Measurements from ENCODE around the gene MLLT6.
A peak's percentile ranks its signal among the peaks of the same experiment; 100 is the strongest.

The MLLT6 gene

DNA sequence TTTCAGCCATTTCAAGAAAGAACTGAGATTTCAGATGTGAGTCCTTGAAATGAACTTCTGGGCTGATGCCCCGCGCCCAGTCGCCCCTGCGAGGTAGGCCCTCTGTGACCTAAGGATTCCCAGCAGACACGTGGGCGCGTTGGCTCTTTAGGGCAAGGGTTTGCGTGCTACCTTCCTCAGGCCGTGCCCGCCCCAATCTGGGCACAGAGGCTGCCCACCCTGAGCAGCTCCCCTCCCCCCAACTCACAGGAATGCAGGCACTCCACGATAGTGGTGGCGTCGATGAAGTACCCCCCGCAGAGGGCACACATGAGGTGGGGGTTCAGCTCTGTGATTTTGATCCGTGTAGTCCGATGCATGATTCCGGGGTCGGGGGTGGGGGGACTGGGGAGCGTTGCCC is 35.0 kb downstream of the MLLT6 start:
- Histone ChIP-seq H3K27me3 (ENCODE audit: insufficient read depth, low read length, poor library complexity, severe bottlenecking) (no peaks in the 10 kb centered on the region), H4K20me1 (ENCODE audit: insufficient read depth, low read length, poor library complexity, severe bottlenecking) (peaks cover 2% of the 10 kb centered on the region), H2AFZ (ENCODE audit: low read length) (no peak overlapping the region), H3K79me2 (ENCODE audit: insufficient read depth, low read length) (peaks cover 38% of the 10 kb centered on the region; the same call in 1 of the 2 replicates), H3K9me3 (ENCODE audit: insufficient read depth, low read depth, low read length) (no peaks in the 10 kb centered on the region), H3K9ac (ENCODE audit: low read depth, low read length, poor library complexity, severe bottlenecking) (no peak overlapping the region), H3K36me3 (ENCODE audit: insufficient read depth, low read length) (peaks cover 10% of the 10 kb centered on the region; the same call in 1 of the 2 replicates), H3K4me2 (ENCODE audit: low read depth, low read length, poor library complexity, severe bottlenecking) (no peak overlapping the region), H3K9me2 (replicated peaks; ENCODE audit: low read depth, low read length) (no peaks in the 10 kb centered on the region), H3K4me3 (ENCODE audit: low read length, poor library complexity, severe bottlenecking) (no peak overlapping the region), H3F3A (ENCODE audit: low read depth) (no peaks in the 10 kb centered on the region), H3K4me1 (ENCODE audit: insufficient read depth, low read length, poor library complexity, severe bottlenecking) (peaks cover 26% of the 10 kb centered on the region)
- TF ChIP-seq EZH2phosphoT487 (IDR thresholded peaks at IDR 0.05; ENCODE audit: borderline replicate concordance), result no peak
- TF ChIP-seq, protein P1, sequence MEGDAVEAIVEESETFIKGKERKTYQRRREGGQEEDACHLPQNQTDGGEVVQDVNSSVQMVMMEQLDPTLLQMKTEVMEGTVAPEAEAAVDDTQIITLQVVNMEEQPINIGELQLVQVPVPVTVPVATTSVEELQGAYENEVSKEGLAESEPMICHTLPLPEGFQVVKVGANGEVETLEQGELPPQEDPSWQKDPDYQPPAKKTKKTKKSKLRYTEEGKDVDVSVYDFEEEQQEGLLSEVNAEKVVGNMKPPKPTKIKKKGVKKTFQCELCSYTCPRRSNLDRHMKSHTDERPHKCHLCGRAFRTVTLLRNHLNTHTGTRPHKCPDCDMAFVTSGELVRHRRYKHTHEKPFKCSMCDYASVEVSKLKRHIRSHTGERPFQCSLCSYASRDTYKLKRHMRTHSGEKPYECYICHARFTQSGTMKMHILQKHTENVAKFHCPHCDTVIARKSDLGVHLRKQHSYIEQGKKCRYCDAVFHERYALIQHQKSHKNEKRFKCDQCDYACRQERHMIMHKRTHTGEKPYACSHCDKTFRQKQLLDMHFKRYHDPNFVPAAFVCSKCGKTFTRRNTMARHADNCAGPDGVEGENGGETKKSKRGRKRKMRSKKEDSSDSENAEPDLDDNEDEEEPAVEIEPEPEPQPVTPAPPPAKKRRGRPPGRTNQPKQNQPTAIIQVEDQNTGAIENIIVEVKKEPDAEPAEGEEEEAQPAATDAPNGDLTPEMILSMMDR (conservative IDR thresholded peaks at IDR 0.05; ENCODE audit: low read length), result no peak

DNA sequence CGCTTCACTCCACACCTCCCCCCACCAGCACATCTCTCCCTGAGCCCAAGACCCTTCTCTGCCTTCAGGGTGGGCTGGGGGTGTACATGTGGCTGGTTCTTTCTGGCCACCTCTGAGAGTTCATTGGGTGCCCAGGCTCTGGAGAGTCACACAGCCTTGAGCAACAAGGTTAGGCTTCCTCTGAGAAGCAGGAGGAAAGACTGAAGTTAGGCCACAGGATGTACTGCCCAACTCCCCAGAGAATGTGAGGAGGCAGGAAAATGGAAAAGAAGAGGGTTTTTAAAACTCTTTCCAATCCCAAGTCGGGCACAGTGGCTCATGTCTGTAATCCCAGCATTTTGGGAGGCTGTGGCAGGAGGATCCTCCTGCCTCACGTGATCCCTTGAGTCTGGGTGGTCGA is 35.7 kb downstream of the MLLT6 start:
- Histone ChIP-seq H3F3A (ENCODE audit: low read depth) (no peaks in the 10 kb centered on the region), H3K4me1 (ENCODE audit: insufficient read depth, low read length, poor library complexity, severe bottlenecking) (peaks cover 32% of the 10 kb centered on the region), H4K20me1 (ENCODE audit: insufficient read depth, low read length, poor library complexity, severe bottlenecking) (no peaks in the 10 kb centered on the region), H3K9me2 (replicated peaks; ENCODE audit: low read depth, low read length) (no peaks in the 10 kb centered on the region), H3K79me2 (ENCODE audit: insufficient read depth, low read length) (peaks cover 45% of the 10 kb centered on the region; the same call in 1 of the 2 replicates), H2AFZ (ENCODE audit: low read length) (no peak overlapping the region), H3K36me3 (ENCODE audit: insufficient read depth, low read length) (peaks cover 8% of the 10 kb centered on the region; the same call in 1 of the 2 replicates), H3K4me2 (ENCODE audit: low read depth, low read length, poor library complexity, severe bottlenecking) (no peak overlapping the region), H3K9me3 (ENCODE audit: insufficient read depth, low read depth, low read length) (no peaks in the 10 kb centered on the region), H3K4me3 (ENCODE audit: low read length, poor library complexity, severe bottlenecking) (no peak overlapping the region), H3K27me3 (ENCODE audit: insufficient read depth, low read length, poor library complexity, severe bottlenecking) (no peaks in the 10 kb centered on the region), H3K9ac (ENCODE audit: low read depth, low read length, poor library complexity, severe bottlenecking) (peak overlapping the region; percentile 38)
- TF ChIP-seq, protein P1 (conservative IDR thresholded peaks at IDR 0.05; ENCODE audit: low read length), result no peak
- TF ChIP-seq EZH2phosphoT487 (IDR thresholded peaks at IDR 0.05; ENCODE audit: borderline replicate concordance), result no peak

DNA sequence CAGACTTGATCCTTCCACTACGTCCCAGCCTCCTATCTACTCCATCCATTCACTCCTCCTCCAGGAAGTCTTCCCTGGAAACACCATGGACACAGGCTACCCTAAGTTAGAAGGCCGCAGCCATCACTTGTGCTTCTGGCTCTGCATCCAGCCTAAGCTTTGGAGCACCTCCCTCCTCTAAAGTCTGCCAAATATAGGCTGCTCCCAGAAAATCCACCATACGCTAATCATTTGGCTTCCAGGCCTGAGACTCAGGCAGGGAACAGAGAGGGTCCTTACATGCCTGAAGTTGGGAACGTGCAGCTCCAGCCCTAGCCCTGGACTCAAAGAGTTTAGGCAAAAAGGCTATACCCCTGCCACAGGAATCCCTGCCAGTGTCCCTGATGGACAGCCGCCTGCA is 36.4 kb downstream of the MLLT6 start:
- H3K79me2 ChIP-seq (ENCODE audit: insufficient read depth, low read length), result peaks cover 52% of the 10 kb centered on the region; the same call in 1 of the 2 replicates
- H3K27me3 ChIP-seq (ENCODE audit: insufficient read depth, low read length, poor library complexity, severe bottlenecking), result no peaks in the 10 kb centered on the region

More for the DNA sequence above, 36.4 kb downstream of the MLLT6 start:
- Histone ChIP-seq H3F3A (ENCODE audit: low read depth) (no peaks in the 10 kb centered on the region), H3K36me3 (ENCODE audit: insufficient read depth, low read length) (peaks cover 6% of the 10 kb centered on the region; the same call in 1 of the 2 replicates), H3K9me3 (ENCODE audit: insufficient read depth, low read depth, low read length) (no peaks in the 10 kb centered on the region), H3K9ac (ENCODE audit: low read depth, low read length, poor library complexity, severe bottlenecking) (peak overlapping the region; percentile 38), H3K4me1 (ENCODE audit: insufficient read depth, low read length, poor library complexity, severe bottlenecking) (peaks cover 39% of the 10 kb centered on the region), H3K4me3 (ENCODE audit: low read length, poor library complexity, severe bottlenecking) (no peak overlapping the region), H3K9me2 (replicated peaks; ENCODE audit: low read depth, low read length) (no peaks in the 10 kb centered on the region), H3K4me2 (ENCODE audit: low read depth, low read length, poor library complexity, severe bottlenecking) (peak overlapping the region; percentile 61), H4K20me1 (ENCODE audit: insufficient read depth, low read length, poor library complexity, severe bottlenecking) (peaks cover 5% of the 10 kb centered on the region), H2AFZ (ENCODE audit: low read length) (no peak overlapping the region)
- TF ChIP-seq, protein P1 (conservative IDR thresholded peaks at IDR 0.05; ENCODE audit: low read length), result no peak
- no peak for TF ChIP-seq EZH2phosphoT487 (IDR thresholded peaks at IDR 0.05; ENCODE audit: borderline replicate concordance)

Data from Loucy (cell line).